ENCODE data around the gene PARM1. TPM values are rescaled to one million over a fixed set of nuclear protein-coding genes. Genes with fewer than 3 reads are reported as not detected.
A peak's percentile ranks its signal among the peaks of the same experiment; 100 is the strongest.

PARM1 gene
- total RNA-seq (154 and 158 TPM in 2 replicates), polyA plus RNA-seq (90.4 and 107 TPM in 2 replicates)

- no peaks in the 10 kb centered on the region for H3K27me3 ChIP-seq
- peaks cover 7% of the 10 kb centered on the region for H3K4me1 ChIP-seq (ENCODE audit: insufficient read depth)
- no peaks in the 10 kb centered on the region for H3K36me3 ChIP-seq (replicated peaks; ENCODE audit: insufficient read depth, low read depth)
- DNase-seq (ENCODE audit: low spot score) = peak; percentile 95
- peaks cover 39% of the 10 kb centered on the region for H3K79me2 ChIP-seq
- TF ChIP-seq CTCF (IDR thresholded peaks at IDR 0.05; ENCODE audit: poor library complexity) (peak; percentile 83), EZH2 (IDR thresholded peaks at IDR 0.05; ENCODE audit: borderline replicate concordance) (no peak)
- H3K4me3 ChIP-seq = peak within 1 kb of the TSS; percentile 72
- H3K27ac ChIP-seq = peak within 1 kb of the TSS; percentile 86
- no peaks in the 10 kb centered on the region for H3K9me3 ChIP-seq (ENCODE audit: low read depth)
- H3K4me2 ChIP-seq = peak within 1 kb of the TSS; percentile 87
- no peaks in the 10 kb centered on the region for H3K9me2 ChIP-seq (replicated peaks; ENCODE audit: insufficient read depth)
- no peaks in the 10 kb centered on the region for H4K20me1 ChIP-seq (ENCODE audit: insufficient read depth, poor library complexity, severe bottlenecking)
- 3% methylated on average over 41 of the region's 64 CpGs for WGBS (ENCODE audit: low lambda C conversion rate, missing lambda C conversion rate)
- peak within 1 kb of the TSS; percentile 75 for H2AFZ ChIP-seq
Observed at GRCh38 chr4:74932832-74933561, at the start of gene PARM1. Gene PARM1 (plus strand): TSS chr4:74933116. CDS start chr4:74933328, 212 bp downstream.

GRCh38 chr4:74884266-74884665 lies 48.6 kb upstream of the PARM1 start:
- Histone ChIP-seq H3K27me3 (no peaks in the 10 kb centered on the region), H2AFZ (no peak overlapping the region), H3K79me2 (no peaks in the 10 kb centered on the region), H3K9me2 (replicated peaks; ENCODE audit: insufficient read depth) (no peaks in the 10 kb centered on the region), H4K20me1 (ENCODE audit: insufficient read depth, poor library complexity, severe bottlenecking) (no peaks in the 10 kb centered on the region), H3K4me2 (peak overlapping the region; percentile 8), H3K36me3 (replicated peaks; ENCODE audit: insufficient read depth, low read depth) (no peaks in the 10 kb centered on the region), H3K4me3 (no peak overlapping the region), H3K4me1 (ENCODE audit: insufficient read depth) (no peaks in the 10 kb centered on the region), H3K27ac (peak overlapping the region; percentile 11), H3K9me3 (ENCODE audit: low read depth) (no peaks in the 10 kb centered on the region)
- peak; percentile 15 for DNase-seq (ENCODE audit: low spot score)
- no peak for TF ChIP-seq EZH2phosphoT487 (IDR thresholded peaks at IDR 0.05; ENCODE audit: low read depth, severe bottlenecking, unreplicated experiment)
- no peak for TF ChIP-seq EZH2 (IDR thresholded peaks at IDR 0.05; ENCODE audit: borderline replicate concordance)
- no peak for TF ChIP-seq CTCF (IDR thresholded peaks at IDR 0.05; ENCODE audit: poor library complexity)
- 10% methylated on average over 2 of the region's 2 CpGs for WGBS (ENCODE audit: low lambda C conversion rate, missing lambda C conversion rate)

GRCh38 chr4:74886484-74886883 lies 46.4 kb upstream of the PARM1 start:
- Histone ChIP-seq H3K4me1 (ENCODE audit: insufficient read depth) (peaks cover 9% of the 10 kb centered on the region), H3K4me3 (no peak overlapping the region), H3K27ac (no peak overlapping the region), H4K20me1 (ENCODE audit: insufficient read depth, poor library complexity, severe bottlenecking) (no peaks in the 10 kb centered on the region), H3K27me3 (no peaks in the 10 kb centered on the region), H3K79me2 (no peaks in the 10 kb centered on the region), H2AFZ (no peak overlapping the region), H3K4me2 (no peak overlapping the region), H3K9me2 (replicated peaks; ENCODE audit: insufficient read depth) (no peaks in the 10 kb centered on the region), H3K9me3 (ENCODE audit: low read depth) (no peaks in the 10 kb centered on the region), H3K36me3 (replicated peaks; ENCODE audit: insufficient read depth, low read depth) (no peaks in the 10 kb centered on the region)
- DNase-seq (ENCODE audit: low spot score) = peak; percentile 12
- TF ChIP-seq EZH2 (IDR thresholded peaks at IDR 0.05; ENCODE audit: borderline replicate concordance) = no peak
- TF ChIP-seq EZH2phosphoT487 (IDR thresholded peaks at IDR 0.05; ENCODE audit: low read depth, severe bottlenecking, unreplicated experiment) = no peak
- no peak for TF ChIP-seq CTCF (IDR thresholded peaks at IDR 0.05; ENCODE audit: poor library complexity)
- WGBS (ENCODE audit: low lambda C conversion rate, missing lambda C conversion rate) = 91% methylated on average over 4 of the region's 4 CpGs

Data from hepatocyte (in vitro differentiated cells).